ENCODE measurements around the gene CCR7. TPM values are rescaled to one million over a fixed set of nuclear protein-coding genes. Genes with fewer than 3 reads are reported as not detected.

Gene CCR7
- total and polyA plus RNA-seq, 2 of the 13 experiments (the other 11 are each of a cell fraction or from before 2014, with no cell fraction given): 0.04 to 0.53 TPM

DNA sequence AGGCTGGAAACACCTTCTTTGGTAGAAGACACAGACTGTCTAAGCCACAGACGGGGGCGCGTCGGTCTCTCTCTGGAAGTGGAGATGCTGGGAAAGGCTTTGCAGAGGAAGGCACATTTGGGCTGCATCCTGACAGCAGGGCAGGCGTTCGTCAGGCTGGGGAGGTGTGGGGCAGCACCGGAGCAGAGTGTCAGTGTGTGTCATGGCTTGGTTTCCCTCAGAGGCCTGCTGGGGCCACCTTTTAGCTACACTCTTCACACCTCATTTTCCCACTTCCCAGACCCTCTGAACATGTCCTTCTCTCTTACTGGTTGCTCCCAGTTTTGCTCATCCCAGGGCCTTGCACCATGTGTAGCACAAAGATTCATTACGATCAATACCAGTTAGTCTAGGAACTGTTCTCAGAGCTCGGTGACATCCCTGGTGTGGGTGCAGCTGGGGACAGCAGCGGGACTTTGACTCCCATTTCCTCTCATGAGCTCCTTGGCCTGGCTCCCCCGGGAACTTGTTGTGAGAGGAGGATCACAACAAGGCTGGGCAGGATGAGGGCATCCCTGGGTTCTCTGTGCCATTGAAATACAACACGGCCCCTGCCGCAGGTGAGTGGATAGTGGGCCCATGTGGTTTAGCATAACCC, 49.3 kb upstream of the CCR7 start:
- H2AFZ ChIP-seq (ENCODE audit: low read length): no peak overlapping the region
- peaks cover 47% of the 10 kb centered on the region for H3K4me1 ChIP-seq (ENCODE audit: insufficient read depth, low read length)
- DNase-seq (ENCODE audit: low spot score): no peak
- ATAC-seq: no peak
- intact Hi-C loops (cut with micrococcal nuclease; ENCODE audit: unreplicated experiment): loop anchor here (1.0 to 10.0 kb wide), 4 partner anchors 112 to 1050 kb away; no protein-coding TSS in a partner anchor
- no peak overlapping the region for H3K9ac ChIP-seq (ENCODE audit: insufficient read depth, low read depth, low read length)
- H3K27ac ChIP-seq (ENCODE audit: extremely low read length, insufficient read depth, low read length): no peak overlapping the region
- no peaks in the 10 kb centered on the region for H4K20me1 ChIP-seq (ENCODE audit: insufficient read depth, low read length)
- H3K4me3 ChIP-seq (replicated peaks in 1 of 3; ENCODE audit: insufficient read depth in 1 of 3, low read depth in 2 of 3, low read length in 3 of 3): no peak overlapping the region
- CTCF ChIA-PET (ENCODE audit: low intra/inter-chr PET ratio, low total read pairs): interaction anchor here (1.1 to 3.0 kb wide), 3 partner anchors 174 to 1048 kb away, joined by 3 to 44 read pairs (median 8); no protein-coding TSS in a partner anchor
- H3K27me3 ChIP-seq (ENCODE audit: control insufficient read depth in 1 of 2, insufficient read depth in 2 of 2, low read length in 2 of 2): peaks cover 1 to 20% of the 10 kb centered on the region in 2 experiments; a peak in 3 of 5 replicates
- H3K4me2 ChIP-seq (ENCODE audit: low read depth, low read length): no peak overlapping the region
- H3K9me3 ChIP-seq (ENCODE audit: low read length): no peaks in the 10 kb centered on the region
- POLR2A ChIA-PET: interaction anchor here (2.9 kb wide), 1 partner anchor 32 kb away, joined by 10 read pairs; the partner anchor contains the start of gene SMARCE1
- 61% methylated on average over 13 of the region's 13 CpGs for WGBS (ENCODE audit: low lambda C conversion rate)
- no peaks in the 10 kb centered on the region for H3K79me2 ChIP-seq (ENCODE audit: insufficient read depth, low read length)
- TF ChIP-seq MYC (CRISPR knock-in tag; IDR thresholded peaks at IDR 0.05; ENCODE audit: borderline replicate concordance): no peak
- TF ChIP-seq REPIN1 (CRISPR knock-in tag; IDR thresholded peaks at IDR 0.05; ENCODE audit: borderline replicate concordance, low read depth): 0 out of 2 replicates have a peak, but pooled peaks have one; percentile 6
- TF ChIP-seq GATAD2A (CRISPR knock-in tag; IDR thresholded peaks at IDR 0.05): no peak
- no peak for TF ChIP-seq ZNF577 (CRISPR knock-in tag; IDR thresholded peaks at IDR 0.05; ENCODE audit: borderline replicate concordance, low read depth)
- H3K36me3 ChIP-seq (replicated peaks in 1 of 2; ENCODE audit: control insufficient read depth in 1 of 2, insufficient read depth in 2 of 2, low read length in 2 of 2): no peaks in the 10 kb centered on the region
- BruUV-seq (replicated peaks): no TSS peak
- no peak for FAIRE-seq
- in situ Hi-C loops (cut with HindIII; ENCODE audit: extremely low pct_ligation_motif_present, low pct_unique_long_range_greater_than_20kb): loop anchor here (5.0 kb wide), 2 partner anchors 178 to 1048 kb away; no protein-coding TSS in a partner anchor

DNA sequence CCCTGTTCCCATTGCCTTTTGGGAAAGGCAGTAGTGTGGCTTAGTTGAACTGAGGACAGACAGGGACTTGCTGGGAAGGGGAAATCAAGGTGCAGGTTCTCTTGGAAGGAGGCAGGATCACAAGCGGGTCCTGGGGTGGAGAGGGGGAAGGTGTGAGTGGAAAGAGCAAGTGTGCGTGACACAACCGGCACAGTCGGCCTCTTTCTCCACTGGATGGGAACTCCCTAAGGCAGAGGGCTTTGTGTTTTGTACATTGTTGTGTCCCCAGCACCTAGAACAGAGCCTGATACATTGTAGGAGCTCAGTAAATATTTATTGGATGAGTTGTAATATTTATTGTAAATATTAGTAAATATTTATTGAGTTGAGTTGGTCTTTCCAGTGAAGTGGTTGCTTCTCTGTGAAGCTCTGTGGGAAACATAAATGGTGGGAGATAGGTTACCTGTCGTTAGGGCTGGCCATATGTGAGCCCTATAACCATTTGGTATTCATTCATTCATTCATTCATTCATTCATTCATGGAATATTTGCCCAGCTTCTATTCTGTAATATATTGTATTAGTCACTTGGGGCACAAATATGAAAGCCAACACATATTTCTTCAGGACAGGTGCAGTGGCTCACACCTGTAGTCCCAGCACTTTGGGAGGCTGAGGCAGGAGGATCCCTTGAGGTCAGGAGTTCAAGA, 48.3 kb upstream of the CCR7 start:
- Histone ChIP-seq H3K4me3 (replicated peaks in 1 of 3; ENCODE audit: insufficient read depth in 1 of 3, low read depth in 2 of 3, low read length in 3 of 3) (no peak overlapping the region), H3K27ac (ENCODE audit: extremely low read length, insufficient read depth, low read length) (no peak overlapping the region), H3K36me3 (replicated peaks in 1 of 2; ENCODE audit: control insufficient read depth in 1 of 2, insufficient read depth in 2 of 2, low read length in 2 of 2) (no peaks in the 10 kb centered on the region), H3K79me2 (ENCODE audit: insufficient read depth, low read length) (no peaks in the 10 kb centered on the region), H3K9ac (ENCODE audit: insufficient read depth, low read depth, low read length) (no peak overlapping the region), H2AFZ (ENCODE audit: low read length) (no peak overlapping the region), H4K20me1 (ENCODE audit: insufficient read depth, low read length) (no peaks in the 10 kb centered on the region), H3K27me3 (ENCODE audit: control insufficient read depth in 1 of 2, insufficient read depth in 2 of 2, low read length in 2 of 2) (peaks cover 1 to 20% of the 10 kb centered on the region in 2 experiments; a peak in 3 of 5 replicates), H3K4me2 (ENCODE audit: low read depth, low read length) (no peak overlapping the region), H3K4me1 (ENCODE audit: insufficient read depth, low read length) (peaks cover 38% of the 10 kb centered on the region), H3K9me3 (ENCODE audit: low read length) (no peaks in the 10 kb centered on the region)
- no TSS peak for BruUV-seq (replicated peaks)
- FAIRE-seq (no peak), ATAC-seq (no peak), DNase-seq (ENCODE audit: low spot score) (no peak)
- in situ Hi-C loops (cut with HindIII; ENCODE audit: extremely low pct_ligation_motif_present, low pct_unique_long_range_greater_than_20kb): no loop called here
- intact Hi-C loops (cut with micrococcal nuclease; ENCODE audit: unreplicated experiment): loop anchor here (2.0 to 10.0 kb wide), 2 partner anchors 113 to 1051 kb away; no protein-coding TSS in a partner anchor
- peak; percentile 31; the same call in 1 of the 2 replicates for TF ChIP-seq ZNF24 (IDR thresholded peaks at IDR 0.05)
- TF ChIP-seq, protein P1, sequence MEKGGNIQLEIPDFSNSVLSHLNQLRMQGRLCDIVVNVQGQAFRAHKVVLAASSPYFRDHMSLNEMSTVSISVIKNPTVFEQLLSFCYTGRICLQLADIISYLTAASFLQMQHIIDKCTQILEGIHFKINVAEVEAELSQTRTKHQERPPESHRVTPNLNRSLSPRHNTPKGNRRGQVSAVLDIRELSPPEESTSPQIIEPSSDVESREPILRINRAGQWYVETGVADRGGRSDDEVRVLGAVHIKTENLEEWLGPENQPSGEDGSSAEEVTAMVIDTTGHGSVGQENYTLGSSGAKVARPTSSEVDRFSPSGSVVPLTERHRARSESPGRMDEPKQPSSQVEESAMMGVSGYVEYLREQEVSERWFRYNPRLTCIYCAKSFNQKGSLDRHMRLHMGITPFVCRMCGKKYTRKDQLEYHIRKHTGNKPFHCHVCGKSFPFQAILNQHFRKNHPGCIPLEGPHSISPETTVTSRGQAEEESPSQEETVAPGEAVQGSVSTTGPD (CRISPR knock-in tag; IDR thresholded peaks at IDR 0.05): no peak
- ChIA-PET CTCF (ENCODE audit: low intra/inter-chr PET ratio, low total read pairs) (no interaction called here), POLR2A (no interaction called here)
- 57% methylated on average over 5 of the region's 5 CpGs for WGBS (ENCODE audit: low lambda C conversion rate)
